Neural progenitor cell (in vitro differentiated cells): ENCODE measurements around the gene HDAC4. TPM values are rescaled to one million over a fixed set of nuclear protein-coding genes. Genes with fewer than 3 reads are reported as not detected.

Source experiments
- DNase-seq: peaks from one replicate; pipeline ENCODE4 v3.0.0-alpha.2; 2016; ENCODE audit warnings: low spot score
- H2AFZ ChIP-seq: fragments of 200-600 bp; sonication (generic); replicated peaks from 2 replicates; pipeline ENCODE4 v1.6.1; 2016; ENCODE audit warnings: antibody characterized with exemption
- H3F3A ChIP-seq: fragments of 200-600 bp; sonication (generic); 2 replicates; pipeline ENCODE4 v1.6.1; 2016; ENCODE audit warnings: antibody characterized with exemption, low read depth
- H3K27ac ChIP-seq: fragments of 200-600 bp; sonication (generic); 2 replicates; pipeline ENCODE4 v1.5.1; 2016; ENCODE audit warnings: mild to moderate bottlenecking
- H3K27me3 ChIP-seq: fragments of 200-600 bp; sonication (generic); 2 replicates; pipeline ENCODE4 v1.6.1; 2016; ENCODE audit warnings: mild to moderate bottlenecking, moderate library complexity
- H3K36me3 ChIP-seq: fragments of 200-600 bp; sonication (generic); 2 replicates; pipeline ENCODE4 v1.5.1; 2016
- H3K4me1 ChIP-seq: fragments of 200-600 bp; sonication (generic); 2 replicates; pipeline ENCODE4 v1.6.1; 2016; ENCODE audit warnings: mixed run types
- H3K4me2 ChIP-seq: fragments of 200-600 bp; sonication (generic); 2 replicates; pipeline ENCODE4 v1.6.1; 2016
- H3K4me3 ChIP-seq: fragments of 200-600 bp; sonication (generic); 2 replicates; pipeline ENCODE4 v1.5.1; 2016
- H3K79me2 ChIP-seq: fragments of 200-600 bp; sonication (generic); 2 replicates; pipeline ENCODE4 v1.6.1; 2016; ENCODE audit warnings: low read depth
- H3K9ac ChIP-seq: fragments of 200-600 bp; sonication (generic); 2 replicates; pipeline ENCODE4 v1.6.1; 2016
- H3K9me3 ChIP-seq: fragments of 200-600 bp; sonication (generic); 2 replicates; pipeline ENCODE4 v1.5.1; 2016; ENCODE audit warnings: low read depth
- H4K20me1 ChIP-seq: fragments of 200-600 bp; sonication (generic); 2 replicates; pipeline ENCODE4 v1.6.1; 2016; ENCODE audit warnings: low read depth
- H3K27ac Mint-ChIP-seq: 3 replicates; pipeline ENCODE4 v1.8.0; 2021; ENCODE audit warnings: mixed read lengths
- H3K27me3 Mint-ChIP-seq: 2 replicates; pipeline ENCODE4 v1.8.0; 2022; ENCODE audit warnings: low read depth, mild to moderate bottlenecking, inconsistent platforms, moderate library complexity, mixed read lengths; ENCODE audit not compliant: insufficient read depth
- H3K36me3 Mint-ChIP-seq: 3 replicates; pipeline ENCODE4 v1.8.0; 2021; ENCODE audit warnings: mixed read lengths
- H3K4me1 Mint-ChIP-seq: 3 replicates; pipeline ENCODE4 v1.8.0; 2021; ENCODE audit warnings: mixed read lengths
- H3K4me3 Mint-ChIP-seq: 3 replicates; pipeline ENCODE4 v1.8.0; 2021; ENCODE audit warnings: mild to moderate bottlenecking, moderate library complexity, mixed read lengths
- H3K9me3 Mint-ChIP-seq: 3 replicates; pipeline ENCODE4 v1.8.0; 2020; ENCODE audit warnings: mixed read lengths
- CTCF ChIP-seq: fragments of 200-600 bp; sonication (generic); IDR thresholded peaks from 2 replicates; pipeline ENCODE4 v1.5.1; 2017; ENCODE audit warnings: antibody characterized with exemption, mild to moderate bottlenecking
- EZH2 ChIP-seq: fragments of 200-600 bp; sonication (generic); IDR thresholded peaks from 2 replicates; pipeline ENCODE4 v1.6.1; 2017; ENCODE audit warnings: antibody characterized with exemption, mild to moderate bottlenecking, moderate library complexity
- EZH2phosphoT487 ChIP-seq: fragments of 200-600 bp; sonication (generic); IDR thresholded peaks from 2 replicates; pipeline ENCODE4 v1.6.1; 2017; ENCODE audit warnings: antibody characterized with exemption
- total RNA-seq: library from RNA; depleted of rRNA; stranded (reverse); fragments of >200 nt; gene quantifications from 2 replicates; pipeline ENCODE4 v1.2.3, GENCODE V29; 2015; ENCODE audit warnings: low replicate concordance

The HDAC4 gene
- total RNA-seq, 1 donor from 2014 or later = 36.0 TPM

GRCh38 chr2:239034561-239035341 is 366.1 kb downstream of the HDAC4 start:
- Histone ChIP-seq H2AFZ (no peak overlapping the region), H4K20me1 (no peaks in the 10 kb centered on the region), H3F3A (no peaks in the 10 kb centered on the region), H3K79me2 (no peaks in the 10 kb centered on the region), H3K36me3 (no peaks in the 10 kb centered on the region), H3K4me3 (no peak overlapping the region), H3K9ac (no peak overlapping the region), H3K4me2 (no peak overlapping the region), H3K27ac (no peak overlapping the region), H3K4me1 (no peaks in the 10 kb centered on the region), H3K27me3 (peaks cover 18% of the 10 kb centered on the region), H3K9me3 (no peaks in the 10 kb centered on the region)
- Mint-ChIP-seq H3K9me3 (peaks cover 4% of the 10 kb centered on the region), H3K36me3 (no peaks in the 10 kb centered on the region), H3K27me3 (peaks cover 5% of the 10 kb centered on the region), H3K27ac (no peak overlapping the region), H3K4me3 (no peak overlapping the region), H3K4me1 (peaks cover 7% of the 10 kb centered on the region)
- TF ChIP-seq CTCF (no peak), EZH2 (no peak), EZH2phosphoT487 (no peak)
- DNase-seq = no peak

- H3K4me1 Mint-ChIP-seq = peaks cover 5% of the 10 kb centered on the region
- no peaks in the 10 kb centered on the region for H3F3A ChIP-seq
- no peak for TF ChIP-seq EZH2phosphoT487
- TF ChIP-seq CTCF = no peak
- no peak for TF ChIP-seq EZH2
- H3K4me2 ChIP-seq = no peak overlapping the region
- peaks cover 5% of the 10 kb centered on the region for H3K27me3 Mint-ChIP-seq
- no peaks in the 10 kb centered on the region for H3K4me1 ChIP-seq
- H3K27ac Mint-ChIP-seq = no peak overlapping the region
- DNase-seq = no peak
- H3K9ac ChIP-seq = no peak overlapping the region
- H3K4me3 ChIP-seq = no peak overlapping the region
- no peak overlapping the region for H2AFZ ChIP-seq
- H3K4me3 Mint-ChIP-seq = no peak overlapping the region
- H3K79me2 ChIP-seq = no peaks in the 10 kb centered on the region
- H3K36me3 Mint-ChIP-seq = no peaks in the 10 kb centered on the region
- no peak overlapping the region for H3K27ac ChIP-seq
- no peaks in the 10 kb centered on the region for H3K36me3 ChIP-seq
- no peaks in the 10 kb centered on the region for H4K20me1 ChIP-seq
- H3K9me3 Mint-ChIP-seq = peaks cover 4% of the 10 kb centered on the region
- peaks cover 18% of the 10 kb centered on the region for H3K27me3 ChIP-seq
- no peaks in the 10 kb centered on the region for H3K9me3 ChIP-seq
Observed at GRCh38 chr2:239033801-239034560, 366.8 kb downstream of the HDAC4 start.

- Histone ChIP-seq H3K27me3 (peaks cover 18% of the 10 kb centered on the region), H3K36me3 (no peaks in the 10 kb centered on the region), H3K4me3 (no peak overlapping the region), H3K79me2 (no peaks in the 10 kb centered on the region), H3K27ac (no peak overlapping the region), H4K20me1 (no peaks in the 10 kb centered on the region), H3F3A (no peaks in the 10 kb centered on the region), H3K9me3 (no peaks in the 10 kb centered on the region), H3K4me1 (no peaks in the 10 kb centered on the region), H3K4me2 (no peak overlapping the region), H3K9ac (no peak overlapping the region), H2AFZ (no peak overlapping the region)
- no peaks in the 10 kb centered on the region for H3K36me3 Mint-ChIP-seq
- H3K4me1 Mint-ChIP-seq = peaks cover 7% of the 10 kb centered on the region
- H3K27ac Mint-ChIP-seq = no peak overlapping the region
- DNase-seq = no peak
- no peak overlapping the region for H3K4me3 Mint-ChIP-seq
- peaks cover 2% of the 10 kb centered on the region for H3K9me3 Mint-ChIP-seq
- H3K27me3 Mint-ChIP-seq = peaks cover 5% of the 10 kb centered on the region
- no peak for TF ChIP-seq EZH2phosphoT487
- TF ChIP-seq EZH2 = no peak
- no peak for TF ChIP-seq CTCF
Observed at GRCh38 chr2:239029958-239030357, 370.9 kb downstream of the HDAC4 start.
